ENCODE results near the gene PRDM13.

PRDM13 gene

GRCh38 chr6:99573980-99574617 is 32.5 kb upstream of the PRDM13 start:
- ChIA-PET CTCF (interaction anchor here (0.8 to 9.1 kb wide), 2 partner anchors 14 to 53 kb away, joined by 3 to 73 read pairs; no protein-coding TSS in a partner anchor), POLR2A (no interaction called here)
- TF ChIP-seq, protein P1, sequence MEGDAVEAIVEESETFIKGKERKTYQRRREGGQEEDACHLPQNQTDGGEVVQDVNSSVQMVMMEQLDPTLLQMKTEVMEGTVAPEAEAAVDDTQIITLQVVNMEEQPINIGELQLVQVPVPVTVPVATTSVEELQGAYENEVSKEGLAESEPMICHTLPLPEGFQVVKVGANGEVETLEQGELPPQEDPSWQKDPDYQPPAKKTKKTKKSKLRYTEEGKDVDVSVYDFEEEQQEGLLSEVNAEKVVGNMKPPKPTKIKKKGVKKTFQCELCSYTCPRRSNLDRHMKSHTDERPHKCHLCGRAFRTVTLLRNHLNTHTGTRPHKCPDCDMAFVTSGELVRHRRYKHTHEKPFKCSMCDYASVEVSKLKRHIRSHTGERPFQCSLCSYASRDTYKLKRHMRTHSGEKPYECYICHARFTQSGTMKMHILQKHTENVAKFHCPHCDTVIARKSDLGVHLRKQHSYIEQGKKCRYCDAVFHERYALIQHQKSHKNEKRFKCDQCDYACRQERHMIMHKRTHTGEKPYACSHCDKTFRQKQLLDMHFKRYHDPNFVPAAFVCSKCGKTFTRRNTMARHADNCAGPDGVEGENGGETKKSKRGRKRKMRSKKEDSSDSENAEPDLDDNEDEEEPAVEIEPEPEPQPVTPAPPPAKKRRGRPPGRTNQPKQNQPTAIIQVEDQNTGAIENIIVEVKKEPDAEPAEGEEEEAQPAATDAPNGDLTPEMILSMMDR (IDR thresholded peaks at IDR 0.05; ENCODE audit: control extremely low read depth, extremely low read depth, low read depth, missing control alignments), result no peak
- no peak for DNase-seq (ENCODE audit: extremely low spot score)

DNA sequence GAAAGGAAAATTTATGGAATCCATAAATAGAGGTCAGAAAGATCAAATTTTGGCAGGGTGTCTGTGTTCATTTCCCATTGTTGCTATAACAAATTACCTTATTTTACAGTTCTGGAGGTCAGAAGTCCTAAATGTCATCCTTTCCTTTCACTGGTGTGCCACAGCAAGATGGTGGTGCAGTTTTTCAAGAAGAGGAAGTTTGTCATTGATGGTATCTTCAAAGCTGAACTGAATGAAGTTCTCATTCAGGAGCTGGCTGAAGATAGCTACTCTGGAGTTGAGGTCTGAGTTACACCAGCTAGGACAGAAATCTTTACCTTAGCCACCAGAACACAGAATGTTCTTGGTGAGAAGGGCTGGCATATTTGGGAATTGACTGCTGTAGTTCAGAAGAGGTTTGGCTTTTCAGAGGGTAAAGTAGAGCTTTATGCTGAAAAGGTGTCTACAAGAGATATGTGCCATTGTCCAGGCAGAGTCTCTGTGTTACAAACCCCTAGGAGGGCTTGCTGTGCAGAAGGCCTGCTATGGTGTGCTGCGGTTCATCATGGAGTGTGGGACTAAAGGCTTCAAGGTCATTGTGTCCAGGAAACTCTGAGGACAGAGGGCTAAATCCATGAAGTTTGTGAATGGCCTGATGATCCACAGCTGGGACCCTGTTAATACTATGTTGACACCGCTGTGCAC is 30.9 kb upstream of the PRDM13 start:
- POLR2A ChIA-PET, result no interaction called here
- CTCF ChIA-PET, result interaction anchor here (1.4 to 9.1 kb wide), 2 partner anchors 12 to 35 kb away, joined by 3 to 73 read pairs; no protein-coding TSS in a partner anchor
- no peak for DNase-seq (ENCODE audit: extremely low spot score)
- TF ChIP-seq, protein P1 (IDR thresholded peaks at IDR 0.05; ENCODE audit: control extremely low read depth, extremely low read depth, low read depth, missing control alignments), result no peak

DNA sequence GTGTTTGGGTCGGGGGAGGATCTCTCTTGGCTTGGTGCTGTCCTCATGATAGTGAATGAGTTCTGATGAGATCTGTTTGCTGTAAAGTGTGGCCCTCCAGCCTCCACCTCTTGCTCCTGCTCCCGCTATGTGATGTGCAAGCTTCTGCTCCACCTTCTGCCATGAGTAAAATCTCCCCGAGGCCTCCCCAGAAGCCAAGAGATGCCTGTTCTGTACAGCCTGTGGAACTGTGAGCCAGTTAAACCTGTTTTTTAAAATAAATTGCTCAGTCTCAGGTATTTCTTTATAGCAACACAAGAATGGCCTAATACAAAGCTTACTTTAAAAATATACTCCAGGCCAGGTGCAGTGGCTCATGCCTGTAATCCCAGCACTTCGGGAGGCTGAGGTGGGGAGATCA is 26.9 kb upstream of the PRDM13 start:
- CTCF ChIA-PET, result no interaction called here
- TF ChIP-seq, protein P1 (IDR thresholded peaks at IDR 0.05; ENCODE audit: control extremely low read depth, extremely low read depth, low read depth, missing control alignments), result no peak
- POLR2A ChIA-PET, result no interaction called here
- no peak for DNase-seq (ENCODE audit: extremely low spot score)

DNA sequence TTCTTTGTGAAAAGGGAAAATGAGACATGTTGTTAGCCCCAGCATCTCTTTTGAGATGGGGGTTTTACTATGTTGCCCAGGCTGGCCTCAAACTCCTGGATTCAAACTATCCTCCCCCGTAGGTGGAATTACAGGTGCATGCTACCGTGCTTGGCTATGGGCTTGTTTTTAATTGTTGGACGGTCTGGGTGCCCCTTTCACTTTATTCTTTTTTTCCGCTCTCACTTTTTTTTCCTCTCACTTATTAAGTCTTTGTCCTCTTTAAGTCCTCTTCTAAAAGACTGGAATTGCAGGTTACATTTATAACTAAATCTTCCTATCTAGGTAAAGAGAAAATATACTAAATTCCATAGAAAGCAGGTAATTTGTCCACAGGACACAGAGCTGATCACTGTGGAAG is 18.8 kb upstream of the PRDM13 start:
- CTCF ChIA-PET, result interaction anchor here (1.0 to 6.1 kb wide), 14 partner anchors 9 to 255 kb away, joined by 3 to 73 read pairs (median 8); no protein-coding TSS in a partner anchor
- POLR2A ChIA-PET, result no interaction called here
- no peak for DNase-seq (ENCODE audit: extremely low spot score)
- TF ChIP-seq, protein P1 (IDR thresholded peaks at IDR 0.05; ENCODE audit: control extremely low read depth, extremely low read depth, low read depth, missing control alignments), result no peak

DNA sequence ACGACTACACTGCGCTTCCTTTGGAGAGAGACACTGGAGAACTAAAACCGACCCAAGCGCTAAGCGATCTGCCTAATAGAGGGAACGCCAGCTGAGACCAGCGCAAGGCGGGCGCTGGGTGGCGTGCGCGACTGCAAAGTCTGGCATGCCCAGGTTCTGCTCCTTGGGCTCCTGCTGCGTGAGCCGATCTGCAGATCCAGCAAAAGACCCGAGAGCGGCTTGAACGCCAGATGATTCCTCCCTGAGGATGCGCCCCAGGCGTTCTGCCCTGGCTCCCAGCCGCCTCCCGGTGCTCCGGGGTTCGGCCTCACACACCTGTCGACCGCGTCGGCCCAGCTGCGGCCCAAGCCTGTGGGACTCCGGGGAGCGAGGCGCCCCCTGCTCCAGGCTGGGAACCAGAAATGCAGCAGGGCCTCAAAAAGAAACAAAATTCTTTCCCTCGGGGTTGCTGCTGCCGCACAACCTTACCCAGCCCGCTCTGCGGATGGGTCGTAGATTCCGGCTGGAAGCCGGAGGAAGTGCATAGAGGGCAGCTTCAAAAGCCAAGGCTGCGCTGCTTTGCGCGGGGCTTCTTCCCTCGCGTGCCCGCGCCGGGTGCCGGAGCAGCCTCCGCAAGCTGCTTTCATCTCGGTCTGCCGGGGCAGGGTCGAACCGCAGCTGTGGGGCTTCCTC is 17.9 kb upstream of the PRDM13 start:
- TF ChIP-seq, protein P1 (IDR thresholded peaks at IDR 0.05; ENCODE audit: control extremely low read depth, extremely low read depth, low read depth, missing control alignments), result peak; percentile 86
- ChIA-PET POLR2A (no interaction called here), CTCF (interaction anchor here (1.0 to 6.1 kb wide), 21 partner anchors 8 to 894 kb away, joined by 3 to 73 read pairs (median 6); partner anchors contain the start of gene CCNC)
- DNase-seq (ENCODE audit: extremely low spot score), result peak; percentile 71

DNA sequence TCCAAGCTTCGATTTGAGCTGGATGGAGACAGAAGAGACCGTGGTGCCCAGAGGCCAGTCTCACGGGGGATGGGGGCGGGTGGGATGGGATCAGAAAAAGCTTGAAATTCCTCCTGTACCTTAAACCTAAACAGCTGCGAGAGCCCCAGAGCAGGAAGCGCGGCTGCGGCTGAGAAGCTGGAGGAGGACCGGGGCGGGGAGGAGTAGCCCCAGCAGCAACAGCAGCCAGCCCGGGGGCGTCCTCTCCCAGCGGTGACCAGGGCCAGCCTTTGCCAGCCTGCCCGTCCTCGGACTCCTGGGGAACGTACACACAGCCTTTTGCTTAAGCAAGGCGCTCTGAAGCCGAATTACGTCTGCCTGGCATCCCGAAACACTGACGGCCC is 17.4 kb upstream of the PRDM13 start:
- TF ChIP-seq, protein P1 (IDR thresholded peaks at IDR 0.05; ENCODE audit: control extremely low read depth, extremely low read depth, low read depth, missing control alignments), result no peak
- CTCF ChIA-PET, result interaction anchor here (1.0 to 6.1 kb wide), 18 partner anchors 7 to 894 kb away, joined by 3 to 73 read pairs (median 6); partner anchors contain the start of gene CCNC
- POLR2A ChIA-PET, result no interaction called here
- no peak for DNase-seq (ENCODE audit: extremely low spot score)

All from GM10248 (cell line).